Activated T-cell treated with anti-CD3 and anti-CD28 coated beads for 24 hours (primary cell): Measurements from ENCODE around the gene RREB1.

Experiments
- DNase-seq: peaks from one replicate; pipeline ENCODE4 v3.0.0-alpha.2; 2020; ENCODE audit warnings: low read depth

Gene RREB1

GRCh38 chr6:7088076-7088742, 19.6 kb upstream of the RREB1 start:
- no peak for DNase-seq

DNA sequence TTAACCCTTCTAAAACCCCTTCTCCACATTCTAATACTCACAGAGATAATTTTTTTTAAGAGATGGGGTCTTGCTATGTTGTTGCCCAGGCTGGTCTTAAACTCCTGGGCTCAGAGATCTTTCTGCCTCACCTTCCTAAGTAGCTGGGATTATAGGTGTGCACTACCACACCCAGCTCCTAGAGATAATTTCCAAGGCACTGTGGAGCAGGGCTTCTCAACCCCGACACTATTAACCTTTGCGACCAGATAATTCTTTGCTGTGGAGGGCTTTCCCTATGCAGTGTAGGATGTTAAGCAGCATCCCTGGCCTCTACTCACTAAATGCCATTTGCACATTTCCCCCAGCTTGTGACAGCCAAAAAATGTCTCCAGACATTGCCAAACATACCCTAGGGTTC, 8.8 kb upstream of the RREB1 start:
- no peak for DNase-seq

DNA sequence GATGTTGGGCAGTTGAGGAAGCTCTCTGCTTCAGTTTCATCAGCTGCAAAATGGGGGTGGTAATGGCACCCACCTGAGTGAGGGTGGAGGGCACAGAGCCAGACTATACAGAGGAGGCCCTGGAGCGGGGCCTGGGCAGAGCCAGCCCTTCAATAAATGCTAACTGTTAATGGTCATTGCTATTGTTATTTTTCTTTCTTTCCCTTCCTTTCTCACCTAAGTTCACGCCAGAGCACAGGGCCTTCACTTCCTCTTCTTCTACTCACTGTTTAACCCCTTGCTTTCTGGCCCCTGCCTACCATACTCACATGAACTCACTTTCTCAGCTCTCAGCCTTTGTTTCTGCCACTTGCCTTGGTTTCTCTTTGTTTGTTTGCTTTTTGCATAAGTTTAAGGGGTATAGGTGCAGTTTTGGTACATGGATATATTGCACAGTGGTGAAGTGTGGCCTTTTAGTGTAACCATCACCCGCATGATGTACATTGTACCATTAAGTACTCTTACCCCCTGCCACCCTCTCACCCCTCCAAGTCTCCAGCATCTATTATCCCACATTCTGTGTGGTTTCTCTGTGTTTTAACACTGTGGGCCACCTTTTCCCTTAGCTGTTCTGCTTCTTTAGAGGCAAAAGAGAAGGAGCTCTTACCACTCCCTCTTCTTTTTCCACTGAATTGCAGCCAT, 7.5 kb upstream of the RREB1 start:
- DNase-seq, result no peak

DNA sequence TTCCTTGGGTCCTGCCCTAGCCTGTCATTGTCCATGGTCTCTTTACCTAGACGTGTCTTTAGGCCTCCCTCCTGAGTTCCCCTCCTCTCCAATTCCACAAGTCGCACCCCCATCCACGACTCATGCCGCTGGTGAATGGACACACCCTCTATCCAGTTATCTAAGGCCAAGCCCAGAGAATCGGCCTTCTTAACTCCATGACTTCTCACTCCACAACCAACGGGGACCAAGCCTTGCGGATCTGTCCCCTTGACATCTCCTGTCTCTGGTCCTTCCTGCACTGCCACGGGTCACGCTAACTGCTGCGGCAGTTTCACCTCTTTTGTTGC, 7.0 kb upstream of the RREB1 start:
- no peak for DNase-seq

DNA sequence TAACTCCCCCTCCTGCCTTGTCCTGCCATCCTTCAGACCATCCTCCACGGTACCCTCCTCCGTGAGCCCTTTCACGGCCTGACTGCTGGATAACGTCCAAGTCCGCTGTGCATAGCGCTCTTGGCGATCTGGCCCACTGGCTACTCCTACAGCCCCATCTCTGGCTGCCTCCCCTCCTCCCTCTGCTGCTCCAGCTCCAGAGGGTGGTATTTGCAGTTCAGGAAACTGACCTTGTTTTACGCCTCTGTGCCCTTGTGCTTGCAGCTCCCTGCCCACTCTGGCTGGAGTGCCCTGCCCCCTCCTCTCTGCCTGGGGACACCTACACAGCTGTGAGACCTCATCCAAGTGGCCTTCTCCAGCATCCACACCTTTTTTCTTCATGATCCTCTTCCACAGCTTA, 6.5 kb upstream of the RREB1 start:
- DNase-seq, result no peak

DNA sequence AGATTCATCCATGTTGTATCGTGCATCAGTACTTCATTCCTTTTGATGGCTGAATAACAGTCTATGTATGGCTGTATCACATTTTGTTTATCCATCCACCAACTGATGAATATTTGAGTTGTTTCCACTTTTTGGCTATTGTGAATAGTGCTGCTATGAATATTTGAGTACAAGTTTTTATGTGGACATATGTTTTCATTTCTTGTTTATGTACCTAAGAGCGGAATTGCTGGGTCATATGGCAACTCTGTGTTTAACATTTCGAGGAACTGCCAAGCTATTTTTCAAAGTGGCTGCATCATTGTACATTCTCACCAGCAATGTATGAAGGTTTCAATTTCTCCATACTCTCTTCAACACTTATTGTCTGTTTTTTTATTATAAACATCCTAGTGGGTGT, 3.0 kb upstream of the RREB1 start:
- DNase-seq, result no peak

DNA sequence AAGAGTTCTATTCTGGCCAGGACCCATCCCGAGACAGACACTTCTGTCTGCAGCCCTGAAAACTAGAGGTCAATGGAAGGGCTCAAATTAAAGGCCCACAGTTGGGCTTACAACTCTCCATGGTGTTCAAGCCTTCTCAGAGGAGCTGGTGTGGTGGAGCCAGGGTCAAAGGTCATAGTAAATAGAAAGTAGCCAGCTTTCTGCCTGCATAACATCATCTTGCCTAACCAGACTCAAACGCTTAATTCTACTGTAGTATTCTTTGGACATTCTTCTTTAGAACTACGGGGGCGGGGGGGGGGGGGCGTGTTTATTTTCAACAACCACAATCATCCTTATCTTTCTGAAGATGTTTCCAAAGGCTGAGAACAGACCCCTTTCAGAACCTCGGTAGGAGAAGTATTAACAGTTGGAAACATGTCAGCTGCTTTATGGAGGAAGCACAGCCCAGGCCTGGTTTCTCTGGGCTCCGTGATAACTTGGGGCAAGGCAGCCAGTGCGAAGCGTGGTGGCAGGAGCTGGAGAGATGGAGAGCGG, 1.5 kb upstream of the RREB1 start:
- no peak for DNase-seq

DNA sequence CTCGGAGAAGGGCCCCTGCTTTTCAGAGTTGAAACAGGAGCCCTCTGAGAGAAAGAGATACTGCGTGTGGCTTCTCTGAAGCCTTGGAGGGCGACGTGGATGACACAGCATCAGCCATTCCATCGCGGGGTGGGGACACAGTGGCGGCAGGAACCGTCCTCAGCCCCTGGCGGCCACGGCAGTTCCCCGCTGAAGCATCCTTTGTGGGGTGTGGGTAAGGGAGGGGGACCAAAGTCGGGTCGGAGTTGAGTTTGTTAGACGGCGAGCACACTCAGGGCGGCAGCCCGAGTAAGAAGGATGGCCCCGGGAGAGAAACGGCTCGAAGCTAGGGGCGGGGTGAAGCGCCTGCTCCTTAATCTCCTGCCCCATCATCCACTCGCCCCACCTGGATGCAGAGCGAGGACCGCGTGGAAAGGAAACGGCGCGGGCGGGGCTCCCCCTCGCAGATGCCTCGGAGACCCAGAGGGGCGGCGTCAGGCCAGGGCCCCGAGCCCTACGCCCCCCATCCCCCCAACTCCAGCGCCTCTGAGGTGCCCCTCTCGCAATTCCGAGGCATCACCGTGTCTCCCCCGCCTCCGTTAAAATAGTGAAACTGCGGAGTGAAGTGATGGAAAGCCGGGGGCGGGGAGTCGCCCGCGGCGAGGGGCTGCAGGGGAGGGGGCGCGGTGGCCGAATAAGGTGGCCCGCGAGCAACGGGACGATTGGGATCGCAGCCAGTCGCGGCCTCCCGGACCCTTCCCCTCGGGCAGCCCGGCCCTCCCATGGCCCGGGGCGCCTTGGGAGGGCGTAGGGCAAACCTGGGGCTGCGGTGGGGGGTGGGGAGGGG, 796 bp upstream of the RREB1 start:
- DNase-seq, result peak; percentile 51

GRCh38 chr6:7108196-7108963, 619 bp downstream of the RREB1 start:
- DNase-seq, result peak; percentile 32

- DNase-seq, result no peak
Observed at GRCh38 chr6:7108964-7109836, 1.4 kb downstream of the RREB1 start.

- no peak for DNase-seq
Observed at GRCh38 chr6:7110092-7110792, 2.5 kb downstream of the RREB1 start.

- DNase-seq, result no peak
Observed at GRCh38 chr6:7111095-7111690, 3.4 kb downstream of the RREB1 start.

DNA sequence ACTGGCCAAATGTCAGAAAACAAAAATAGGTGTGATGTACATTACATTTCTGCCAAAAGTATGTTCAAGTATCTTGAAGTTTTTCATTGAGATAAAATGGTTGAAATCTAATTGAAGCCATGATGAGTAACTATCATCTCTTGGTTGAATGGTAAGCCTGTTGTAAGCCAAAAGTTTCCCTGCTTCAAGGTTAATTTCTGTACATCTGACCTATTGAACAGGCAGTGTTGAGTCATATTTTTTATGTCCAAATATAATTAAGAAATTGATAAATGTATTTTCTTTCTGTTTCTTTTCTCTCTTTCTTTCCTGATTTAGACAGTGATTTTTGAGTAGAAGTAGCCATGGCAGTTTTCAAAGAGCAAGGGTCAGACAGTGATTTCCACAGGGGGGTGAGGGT, 4.4 kb downstream of the RREB1 start:
- DNase-seq, result no peak

GRCh38 chr6:7112741-7113313, 5.1 kb downstream of the RREB1 start:
- DNase-seq, result no peak

DNA sequence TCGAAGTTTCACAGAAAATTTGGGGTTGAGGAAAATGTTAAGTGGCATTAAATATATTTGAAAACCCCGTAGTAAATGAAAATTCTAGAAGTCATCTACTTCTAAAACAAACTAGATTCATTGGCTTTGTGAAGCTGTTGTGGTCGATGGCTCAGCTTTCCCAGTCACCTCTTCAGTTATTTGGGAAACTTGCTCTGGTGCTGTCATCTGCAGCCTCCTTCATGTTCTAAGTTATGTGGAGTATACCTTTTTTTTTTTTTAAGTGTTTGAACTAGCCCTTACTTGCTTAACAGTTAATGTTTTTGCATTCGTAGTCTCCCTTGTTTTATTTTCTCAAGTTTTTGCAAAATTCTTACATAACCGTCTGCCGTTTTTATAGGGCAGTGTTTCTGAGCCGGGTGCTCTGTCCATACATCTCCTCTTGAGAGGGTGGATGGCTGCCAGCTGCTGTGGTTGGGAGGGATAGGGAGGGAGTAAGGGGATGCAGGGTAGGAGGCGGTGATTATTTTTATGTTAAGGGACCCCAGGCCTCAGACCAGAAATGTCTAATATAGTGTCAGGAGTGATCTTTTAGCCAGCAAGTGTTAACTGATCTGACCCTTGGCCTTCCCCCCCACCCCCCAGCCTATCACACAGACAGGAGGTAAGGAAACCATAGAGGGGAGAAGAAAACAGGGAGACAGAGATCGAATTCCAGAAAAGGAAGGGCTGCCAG, 7.1 kb downstream of the RREB1 start:
- DNase-seq, result no peak

GRCh38 chr6:7115543-7116231, 7.9 kb downstream of the RREB1 start:
- no peak for DNase-seq

DNA sequence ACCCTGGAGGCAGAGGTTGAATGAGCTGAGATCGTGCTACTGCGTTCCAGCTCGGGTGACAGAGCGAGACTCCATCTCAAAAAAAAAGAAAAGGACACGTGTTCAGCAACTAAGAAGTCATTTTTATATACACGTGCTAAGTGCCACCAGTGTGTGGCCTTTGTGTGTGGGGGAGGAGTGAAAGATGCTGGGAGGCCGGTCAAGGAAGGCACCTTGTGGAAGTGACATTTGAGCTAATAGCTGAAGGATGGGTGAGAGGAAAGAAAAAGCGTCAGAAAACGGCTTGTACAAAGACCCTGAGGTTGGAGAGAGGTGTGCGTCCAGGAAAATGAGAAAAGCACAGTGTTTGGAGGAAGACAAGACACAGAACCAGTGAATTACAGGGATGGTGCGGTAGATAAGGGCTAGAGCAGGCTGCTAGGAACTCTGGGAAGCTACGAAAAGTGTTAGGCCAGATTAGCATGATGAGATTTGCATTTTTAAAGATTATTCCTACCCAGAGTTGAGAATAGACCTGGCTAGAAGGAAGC, 11.6 kb downstream of the RREB1 start:
- no peak for DNase-seq

DNA sequence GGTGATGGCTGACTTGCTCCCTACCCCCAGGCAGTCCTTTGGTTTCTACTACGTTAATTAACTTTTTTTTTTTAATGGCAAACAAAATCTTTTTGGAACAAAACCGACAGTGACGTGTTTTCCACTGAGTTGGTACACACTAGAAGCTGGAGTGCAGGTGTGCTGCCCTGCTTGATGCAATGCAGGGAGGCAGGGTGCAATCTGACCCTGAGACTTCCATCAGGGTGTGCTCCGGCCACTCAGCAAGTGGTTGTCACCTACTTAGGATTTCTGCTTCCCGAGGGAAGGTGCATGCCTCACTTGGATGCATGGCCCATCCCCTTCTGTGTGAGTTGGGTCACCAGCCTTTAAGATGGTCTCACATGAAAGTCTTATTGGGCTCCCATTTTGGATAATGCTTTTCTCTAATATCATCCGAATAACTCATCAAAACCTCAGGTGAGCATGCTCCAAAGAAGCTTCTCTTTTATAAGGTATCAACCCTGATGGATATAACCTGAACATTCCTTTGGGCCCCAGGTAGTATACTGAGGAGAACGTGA, 14.0 kb downstream of the RREB1 start:
- no peak for DNase-seq
